BLaER1 treated with 17β-estradiol and CSF1 and Interleukin-3, amounts not matched to agents 10 nM and 100 nM (cell line): ENCODE results near the gene ATOSA.

Experiments
- H3K27ac ChIP-seq, 11 experiments: shearing (Covaris generic); formaldehyde crosslinking; 2 replicates each; pipeline ENCODE4 v1.8.1; 2022
- H3K27me3 ChIP-seq, 11 experiments: shearing (Covaris generic); formaldehyde crosslinking; 2 replicates each; pipeline ENCODE4 v1.8.1; 2022
- H3K36me3 ChIP-seq, 11 experiments: shearing (Covaris generic); formaldehyde crosslinking; 2 replicates each; pipeline ENCODE4 v1.8.1; 2022
- H3K4me1 ChIP-seq, 10 experiments: shearing (Covaris generic); formaldehyde crosslinking; 2 replicates each; pipeline ENCODE4 v1.8.1; 2022
- H3K4me2 ChIP-seq, 11 experiments: shearing (Covaris generic); formaldehyde crosslinking; 2 replicates each; pipeline ENCODE4 v1.8.1; 2022
- H3K4me3 ChIP-seq, 10 experiments: shearing (Covaris generic); formaldehyde crosslinking; 2 replicates each; pipeline ENCODE4 v1.8.1; 2022
- H3K9ac ChIP-seq, 11 experiments: shearing (Covaris generic); formaldehyde crosslinking; 2 replicates each; pipeline ENCODE4 v1.8.1; 2022
- H3K9me3 ChIP-seq, 11 experiments: shearing (Covaris generic); formaldehyde crosslinking; replicated peaks in 1 of 11; 2 replicates each; pipeline ENCODE4 v1.8.1; 2022
- H4K20me1 ChIP-seq, 11 experiments: shearing (Covaris generic); formaldehyde crosslinking; 2 replicates each; pipeline ENCODE4 v1.8.1; 2022
- Cebpa-rat ChIP-seq, 11 experiments: shearing (Covaris generic); IDR thresholded peaks; 2 replicates each; pipeline ENCODE4 v1.8.1; 2022

Gene ATOSA

DNA sequence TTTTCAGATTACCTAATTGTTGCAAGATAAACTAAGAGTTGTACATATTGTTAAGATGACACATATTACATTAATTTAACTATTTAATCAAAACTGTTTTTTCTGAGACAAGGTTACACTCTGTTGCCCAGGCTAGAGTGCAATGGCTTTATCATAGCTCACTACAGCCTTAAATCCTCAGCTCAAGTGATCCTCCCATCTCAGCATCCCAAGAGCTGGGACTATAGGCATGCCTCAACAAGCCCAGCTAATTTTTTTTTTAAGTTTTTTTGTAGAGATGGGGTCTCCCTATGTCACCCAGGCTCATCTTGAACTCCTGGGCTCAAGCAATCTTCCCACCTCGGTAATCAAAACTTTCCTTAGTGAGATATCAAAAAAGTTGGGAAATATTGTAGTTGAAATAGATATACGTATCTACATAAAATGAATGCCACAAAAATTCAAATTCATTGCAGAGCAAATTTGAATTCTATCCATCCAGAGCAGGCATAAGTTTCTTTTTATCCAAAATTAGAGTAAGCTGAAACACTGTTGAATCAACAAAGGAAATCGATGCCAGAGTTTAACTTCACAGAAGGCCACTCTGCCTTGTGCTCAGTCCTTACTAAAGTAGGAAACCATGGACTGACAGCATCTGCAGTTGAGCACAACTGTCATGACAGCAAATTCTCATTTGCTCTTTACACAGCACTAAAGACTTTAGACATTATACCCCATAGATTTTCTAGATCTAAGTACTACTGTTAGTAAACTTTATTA, 15.5 kb downstream of the ATOSA start:
- Histone ChIP-seq H3K27me3 (no peaks in the 10 kb centered on the region), H3K9ac (no peak overlapping the region), H4K20me1 (peaks cover 0 to 32% (median 0%) of the 10 kb centered on the region in 11 experiments; a peak in 4 of 22 replicates), H3K4me3 (no peak overlapping the region), H3K36me3 (peaks cover 26 to 99% (median 81%) of the 10 kb centered on the region in 11 experiments), H3K4me1 (no peaks in the 10 kb centered on the region), H3K9me3 (no peaks in the 10 kb centered on the region), H3K27ac (no peak overlapping the region), H3K4me2 (no peak overlapping the region)
- no peak for TF ChIP-seq Cebpa-rat (IDR thresholded peaks at IDR 0.05)

GRCh38 chr15:52661909-52662308, 17.3 kb downstream of the ATOSA start:
- no peaks in the 10 kb centered on the region for H3K27me3 ChIP-seq
- H4K20me1 ChIP-seq, result peaks cover 0 to 29% (median 0%) of the 10 kb centered on the region in 11 experiments; a peak in 4 of 22 replicates
- no peak overlapping the region for H3K9ac ChIP-seq
- no peaks in the 10 kb centered on the region for H3K4me1 ChIP-seq
- H3K9me3 ChIP-seq, result no peaks in the 10 kb centered on the region
- no peak for TF ChIP-seq Cebpa-rat (IDR thresholded peaks at IDR 0.05)
- H3K4me3 ChIP-seq, result no peak overlapping the region
- H3K36me3 ChIP-seq, result peaks cover 26 to 100% (median 83%) of the 10 kb centered on the region in 11 experiments
- no peak overlapping the region for H3K4me2 ChIP-seq
- H3K27ac ChIP-seq, result no peak overlapping the region

DNA sequence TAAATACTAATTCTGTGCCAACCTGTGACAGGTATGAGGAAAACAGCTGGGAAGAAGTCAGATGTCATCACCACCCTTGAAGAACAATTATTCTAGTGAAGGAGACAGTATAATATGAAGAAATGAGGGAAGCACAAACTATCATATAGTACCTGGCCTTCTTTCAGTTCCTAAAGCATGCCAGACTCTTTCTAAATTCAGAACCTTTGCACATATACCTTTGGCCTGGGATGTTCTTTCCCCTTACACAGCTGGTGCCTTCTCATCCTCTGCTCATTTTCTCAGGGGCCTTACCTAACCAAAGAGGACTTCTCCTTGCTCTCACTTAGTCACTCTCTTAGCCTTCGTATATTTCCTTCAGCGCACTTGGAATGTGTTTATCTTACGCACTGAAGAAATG, 19.0 kb downstream of the ATOSA start:
- peaks cover 16 to 100% (median 76%) of the 10 kb centered on the region in 11 experiments; a peak in 20 of 22 replicates for H3K36me3 ChIP-seq
- H3K27ac ChIP-seq, result no peak overlapping the region
- H3K27me3 ChIP-seq, result no peaks in the 10 kb centered on the region
- no peaks in the 10 kb centered on the region for H3K9me3 ChIP-seq
- H3K9ac ChIP-seq, result no peak overlapping the region
- H3K4me3 ChIP-seq, result no peak overlapping the region
- no peak overlapping the region for H3K4me2 ChIP-seq
- no peaks in the 10 kb centered on the region for H3K4me1 ChIP-seq
- TF ChIP-seq Cebpa-rat (IDR thresholded peaks at IDR 0.05), result no peak
- H4K20me1 ChIP-seq, result peaks cover 0 to 23% (median 0%) of the 10 kb centered on the region in 11 experiments; a peak in 4 of 22 replicates

GRCh38 chr15:52658955-52659354, 20.2 kb downstream of the ATOSA start:
- H3K4me3 ChIP-seq, result no peak overlapping the region
- H4K20me1 ChIP-seq, result peaks cover 0 to 25% (median 0%) of the 10 kb centered on the region in 11 experiments; a peak in 3 of 22 replicates
- no peaks in the 10 kb centered on the region for H3K27me3 ChIP-seq
- no peak for TF ChIP-seq Cebpa-rat (IDR thresholded peaks at IDR 0.05)
- H3K9ac ChIP-seq, result no peak overlapping the region
- H3K4me1 ChIP-seq, result no peaks in the 10 kb centered on the region
- no peak overlapping the region for H3K4me2 ChIP-seq
- H3K36me3 ChIP-seq, result peaks cover 9 to 98% (median 65%) of the 10 kb centered on the region in 11 experiments; a peak in 20 of 22 replicates
- no peaks in the 10 kb centered on the region for H3K9me3 ChIP-seq
- H3K27ac ChIP-seq, result no peak overlapping the region

DNA sequence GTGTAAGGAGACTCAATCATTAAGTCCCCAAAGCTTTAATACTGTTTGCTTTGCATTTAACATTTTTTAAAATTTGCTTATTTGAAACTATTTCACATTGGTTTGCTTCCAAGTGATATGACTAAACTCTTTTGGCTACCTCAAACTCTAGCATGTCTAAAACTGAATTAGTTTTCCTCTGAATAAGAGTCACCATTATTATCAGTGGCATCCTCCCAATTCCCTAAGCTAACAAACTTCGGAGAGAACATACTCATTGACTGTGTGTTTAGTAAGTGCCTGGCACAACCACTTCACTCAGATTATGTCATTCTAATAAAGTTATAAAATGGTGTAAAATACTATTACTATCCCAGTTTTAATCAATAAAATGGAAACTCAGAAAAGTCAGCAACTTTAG, 21.9 kb downstream of the ATOSA start:
- H3K27me3 ChIP-seq, result no peaks in the 10 kb centered on the region
- H3K4me3 ChIP-seq, result no peak overlapping the region
- no peak for TF ChIP-seq Cebpa-rat (IDR thresholded peaks at IDR 0.05)
- no peak overlapping the region for H3K4me2 ChIP-seq
- H3K9me3 ChIP-seq, result no peaks in the 10 kb centered on the region
- H3K4me1 ChIP-seq, result no peaks in the 10 kb centered on the region
- H3K9ac ChIP-seq, result no peak overlapping the region
- peaks cover 0 to 28% (median 0%) of the 10 kb centered on the region in 11 experiments; a peak in 3 of 22 replicates for H4K20me1 ChIP-seq
- no peak overlapping the region for H3K27ac ChIP-seq
- H3K36me3 ChIP-seq, result peaks cover 9 to 97% (median 60%) of the 10 kb centered on the region in 11 experiments; a peak in 19 of 22 replicates

DNA sequence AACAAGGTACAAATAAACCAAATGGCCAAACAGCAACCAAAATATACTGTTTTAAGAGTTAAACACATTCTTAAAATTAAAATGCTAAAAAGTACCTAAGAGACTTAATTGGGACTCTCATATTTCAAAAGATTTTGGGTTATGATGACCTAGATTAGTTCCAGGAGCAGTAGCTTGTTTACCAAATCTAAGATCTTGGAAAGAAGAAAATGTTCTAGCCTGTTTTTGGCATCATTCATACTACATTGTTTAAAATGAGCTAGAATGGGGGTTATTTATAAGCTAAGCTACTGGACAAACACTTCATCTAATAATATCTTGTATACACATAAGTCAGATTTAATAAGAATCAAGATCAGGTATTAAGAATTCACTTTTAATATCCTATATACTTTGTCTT, 22.8 kb downstream of the ATOSA start:
- Histone ChIP-seq H3K27ac (no peak overlapping the region), H3K9ac (no peak overlapping the region), H3K9me3 (no peaks in the 10 kb centered on the region), H4K20me1 (peaks cover 0 to 29% (median 0%) of the 10 kb centered on the region in 11 experiments; a peak in 3 of 22 replicates), H3K4me3 (no peak overlapping the region), H3K4me1 (no peaks in the 10 kb centered on the region), H3K4me2 (no peak overlapping the region), H3K36me3 (peaks cover 13 to 96% (median 57%) of the 10 kb centered on the region in 11 experiments; a peak in 19 of 22 replicates), H3K27me3 (no peaks in the 10 kb centered on the region)
- no peak for TF ChIP-seq Cebpa-rat (IDR thresholded peaks at IDR 0.05)

DNA sequence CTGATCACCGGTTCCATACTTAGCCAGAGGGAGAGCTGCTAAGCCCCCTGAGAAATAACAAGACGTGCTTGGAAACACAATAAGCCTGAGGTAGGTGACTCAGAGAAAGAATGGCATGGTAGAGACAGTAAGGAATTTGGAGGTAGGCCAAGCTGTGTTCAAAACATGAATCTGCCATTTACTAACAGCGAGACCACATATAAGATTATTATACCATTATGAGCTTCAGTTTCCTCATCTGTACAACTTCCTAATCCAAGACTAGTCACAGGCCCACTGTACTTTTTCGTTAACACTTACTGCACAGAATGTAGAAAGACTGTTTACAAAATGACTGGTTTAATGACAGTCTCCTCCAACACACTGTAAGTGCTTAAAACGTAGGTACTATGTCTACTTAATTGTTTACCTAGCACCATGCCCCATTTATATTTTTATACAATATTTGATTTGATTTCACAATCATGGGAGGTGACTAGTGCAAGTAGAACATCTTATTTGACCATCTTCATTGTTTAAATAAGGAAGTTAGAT, 25.7 kb downstream of the ATOSA start:
- H3K36me3 ChIP-seq, result peaks cover 10 to 73% (median 40%) of the 10 kb centered on the region in 11 experiments; a peak in 18 of 22 replicates
- no peak for TF ChIP-seq Cebpa-rat (IDR thresholded peaks at IDR 0.05)
- H3K9me3 ChIP-seq, result no peaks in the 10 kb centered on the region
- H3K27ac ChIP-seq, result no peak overlapping the region
- H3K27me3 ChIP-seq, result no peaks in the 10 kb centered on the region
- peaks cover 0 to 41% (median 0%) of the 10 kb centered on the region in 11 experiments; a peak in 3 of 22 replicates for H4K20me1 ChIP-seq
- no peaks in the 10 kb centered on the region for H3K4me1 ChIP-seq
- H3K4me2 ChIP-seq, result no peak overlapping the region
- H3K9ac ChIP-seq, result no peak overlapping the region
- no peak overlapping the region for H3K4me3 ChIP-seq

- peaks cover 0 to 36% (median 0%) of the 10 kb centered on the region in 11 experiments; a peak in 3 of 22 replicates for H4K20me1 ChIP-seq
These were observed 26.2 kb downstream of the ATOSA start for GRCh38 chr15:52652984-52653383.

GRCh38 chr15:52652286-52652685, 26.9 kb downstream of the ATOSA start:
- Histone ChIP-seq H3K9ac (no peak overlapping the region), H3K4me2 (no peak overlapping the region), H4K20me1 (peaks cover 0 to 32% (median 0%) of the 10 kb centered on the region in 11 experiments; a peak in 3 of 22 replicates), H3K27me3 (no peaks in the 10 kb centered on the region), H3K4me3 (no peak overlapping the region), H3K9me3 (no peaks in the 10 kb centered on the region), H3K27ac (no peak overlapping the region), H3K36me3 (peaks cover 5 to 73% (median 29%) of the 10 kb centered on the region in 11 experiments; a peak in 15 of 22 replicates), H3K4me1 (no peaks in the 10 kb centered on the region)
- no peak for TF ChIP-seq Cebpa-rat (IDR thresholded peaks at IDR 0.05)

More at GRCh38 chr15:52652984-52653383, 26.2 kb downstream of the ATOSA start:
- Histone ChIP-seq H3K4me3 (no peak overlapping the region), H3K36me3 (peaks cover 7 to 73% (median 35%) of the 10 kb centered on the region in 11 experiments; a peak in 17 of 22 replicates), H3K9me3 (no peaks in the 10 kb centered on the region), H3K4me1 (no peaks in the 10 kb centered on the region), H3K4me2 (no peak overlapping the region), H3K27ac (no peak overlapping the region), H3K9ac (no peak overlapping the region), H3K27me3 (no peaks in the 10 kb centered on the region)
- TF ChIP-seq Cebpa-rat (IDR thresholded peaks at IDR 0.05), result no peak
